Left lung (tissue), 10 donors: ENCODE measurements around the gene ZNF846. TPM values are rescaled to one million over a fixed set of nuclear protein-coding genes. Genes with fewer than 3 reads are reported as not detected.

Experiments used
- ATAC-seq: fragments of 200-7000 bp; cut with Tn5 transposase; one replicate; pipeline ENCODE4 v1.9.1; 2020; ENCODE audit warnings: moderate library complexity
- DNase-seq, 4 donors: peaks; one replicate each; pipeline ENCODE4 v3.0.0-alpha.2; 2013 to 2020
- H3K27ac ChIP-seq, 2 donors: fragments of 200-600 bp; sonication (generic) in 1 of 2; one replicate each; pipeline versions ENCODE4 v1.5.0 to v1.8.0; 2020 to 2021
- H3K27me3 ChIP-seq, 2 donors: fragments of 200-600 bp; sonication (generic) in 1 of 2; one replicate each; pipeline versions ENCODE4 v1.5.0 to v1.8.0; 2020 to 2021
- H3K36me3 ChIP-seq, 2 donors: fragments of 200-600 bp; sonication (generic) in 1 of 2; one replicate each; pipeline versions ENCODE4 v1.5.0 to v1.8.0; 2020 to 2021
- H3K4me1 ChIP-seq, 2 donors: fragments of 200-600 bp; one replicate each; pipeline ENCODE4 v1.8.0; 2021
- H3K4me3 ChIP-seq, 2 donors: fragments of 200-600 bp; sonication (generic) in 1 of 2; one replicate each; pipeline versions ENCODE4 v1.5.0 to v1.8.0; 2020 to 2021; ENCODE audit warnings: mild to moderate bottlenecking in 1 of 2
- H3K9me3 ChIP-seq, 2 donors: fragments of 200-600 bp; sonication (generic) in 1 of 2; one replicate each; pipeline versions ENCODE4 v1.5.0 to v1.8.0; 2020 to 2021
- CTCF ChIP-seq, 2 donors: fragments of 200-600 bp; sonication (generic) in 1 of 2; IDR thresholded peaks; one replicate each; pipeline versions ENCODE4 v1.5.0 to v1.8.0; 2021; ENCODE audit warnings: antibody characterized with exemption in 2 of 2
- intact Hi-C, 2 donors: fragments of 100-400 bp; cut with DNase I; formaldehyde crosslinking; loops; one replicate each; pipeline versions ENCODE4 v1.11.2 to v1.14.2; 2022
- polyA plus RNA-seq, 6 donors: library from polyadenylated mRNA; unstranded; fragments of 120-200 nt; gene quantifications; one replicate each; pipeline ENCODE4 v1.2.1, GENCODE V29; 2013; ENCODE audit not compliant: insufficient read length in 6 of 6
- total RNA-seq, 2 donors: library from RNA; stranded (reverse); fragmentation: NEBNext Ultra II Directional; extraction: Animal tissue kit (Norgen Biotek cat#: 25700); gene quantifications; one replicate each; pipeline ENCODE4 v1.2.1, GENCODE V29; 2021
- donor health status: DM: no; HTN: yes; CAD: no.
- donor health status: DM: no; HTN: no; CAD: no.

Gene ZNF846
- total and polyA plus RNA-seq, 8 donors, result 13.2 to 46.2 (median 38.1) TPM

DNA sequence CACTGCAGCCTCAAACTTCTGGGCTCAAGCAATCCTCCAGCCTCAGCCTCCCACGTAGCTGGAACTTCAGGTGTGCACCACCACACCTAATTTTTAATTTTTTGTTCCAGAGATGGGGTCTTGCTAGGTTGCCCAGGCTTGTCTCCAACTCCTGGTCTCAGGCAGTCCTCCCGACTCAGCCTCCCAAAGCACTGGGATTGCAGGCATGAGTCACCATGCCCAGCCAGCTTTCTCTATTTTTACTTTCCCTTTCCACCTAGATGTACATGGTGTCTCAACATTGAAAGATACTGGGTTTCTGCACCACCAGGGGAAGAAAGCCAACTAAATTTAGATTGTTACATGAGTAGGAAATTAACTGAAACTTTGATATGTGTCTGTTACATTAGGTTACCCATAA is 13.8 kb upstream of the ZNF846 start:
- DNase-seq, result no peak
- Histone ChIP-seq H3K36me3 (no peaks in the 10 kb centered on the region), H3K4me1 (peaks cover 7 to 21% of the 10 kb centered on the region in 2 donors), H3K27ac (no peak overlapping the region), H3K27me3 (no peaks in the 10 kb centered on the region), H3K9me3 (peaks cover 0 to 12% of the 10 kb centered on the region in 2 donors), H3K4me3 (no peak overlapping the region)
- no peak for TF ChIP-seq CTCF (IDR thresholded peaks at IDR 0.05)
- ATAC-seq, result no peak
- intact Hi-C loops, result no loop called here

- no peak for ATAC-seq
- peaks cover 12 to 94% of the 10 kb centered on the region in 2 donors for H3K9me3 ChIP-seq
- intact Hi-C loops, result no loop called here
Measured at GRCh38 chr19:9757544-9758501, 10.7 kb downstream of the ZNF846 start.

DNA sequence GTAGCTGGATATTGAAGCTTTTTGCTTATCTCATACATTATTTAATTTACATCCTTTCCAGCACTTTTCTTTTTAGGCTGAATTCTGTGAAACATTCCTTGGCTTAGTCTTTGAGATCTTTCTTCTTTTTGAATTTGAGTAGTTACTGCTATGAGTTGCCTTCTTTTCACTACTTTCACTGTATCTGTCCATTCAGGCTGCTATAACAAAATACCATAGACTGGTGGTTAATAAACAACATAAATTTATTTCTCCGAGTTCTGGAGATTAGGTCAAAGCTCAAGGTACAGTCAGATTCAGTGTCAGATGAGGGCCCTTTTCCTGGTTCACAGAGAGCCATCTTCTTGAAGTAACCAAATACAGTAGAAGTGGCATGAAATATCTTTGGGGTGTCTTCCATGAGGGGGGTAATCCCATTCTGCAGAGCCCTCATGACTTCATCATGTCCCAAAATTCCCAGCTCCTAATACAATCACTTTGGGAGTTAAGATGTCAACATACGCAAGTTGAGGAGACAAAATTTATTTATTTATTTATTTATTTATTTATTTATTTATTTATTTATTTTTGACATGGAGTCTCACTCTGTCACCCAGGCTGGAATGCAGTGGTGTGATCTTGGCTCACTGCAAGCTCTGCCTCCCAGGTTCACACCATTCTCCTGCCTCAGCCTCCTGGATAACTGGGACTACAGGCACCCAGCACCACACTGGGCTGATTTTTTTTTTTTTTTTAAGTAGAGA is 15.7 kb downstream of the ZNF846 start:
- Histone ChIP-seq H3K27ac (no peak overlapping the region), H3K27me3 (no peaks in the 10 kb centered on the region), H3K4me1 (no peaks in the 10 kb centered on the region), H3K4me3 (no peak overlapping the region), H3K36me3 (peaks cover 2 to 14% of the 10 kb centered on the region in 2 donors), H3K9me3 (peaks cover 7 to 55% of the 10 kb centered on the region in 2 donors)
- no peak for TF ChIP-seq CTCF (IDR thresholded peaks at IDR 0.05)
- ATAC-seq, result no peak
- intact Hi-C loops, result no loop called here
- DNase-seq, result no peak

More at GRCh38 chr19:9757544-9758501, 10.7 kb downstream of the ZNF846 start:
- TF ChIP-seq CTCF (IDR thresholded peaks at IDR 0.05), result no peak
- Histone ChIP-seq H3K36me3 (peaks cover 5 to 63% of the 10 kb centered on the region in 2 donors), H3K4me3 (no peak overlapping the region), H3K4me1 (no peaks in the 10 kb centered on the region), H3K27ac (no peak overlapping the region), H3K27me3 (no peaks in the 10 kb centered on the region)
- DNase-seq, result no peak

DNA sequence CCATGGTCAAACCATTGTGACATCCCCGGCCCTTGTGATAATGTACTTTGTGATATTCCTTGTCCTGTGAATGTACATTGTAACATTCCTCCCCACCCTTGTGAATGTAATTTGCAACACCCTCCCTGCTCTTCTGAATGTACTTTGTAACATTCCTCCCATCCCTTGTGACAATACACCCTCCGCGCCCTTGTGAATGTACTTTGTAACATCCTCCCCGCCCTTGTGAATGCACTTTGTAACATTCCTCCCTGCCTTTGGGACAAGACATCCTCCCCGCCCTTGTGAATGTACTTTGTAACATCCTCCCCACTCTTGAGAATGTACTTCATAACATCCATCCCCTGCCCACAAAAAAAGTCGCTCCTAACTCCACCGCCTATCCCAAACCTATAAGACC is 17.1 kb downstream of the ZNF846 start:
- no peak for ATAC-seq
- TF ChIP-seq CTCF (IDR thresholded peaks at IDR 0.05), result no peak
- H3K36me3 ChIP-seq, result no peaks in the 10 kb centered on the region

More for the DNA sequence above, 17.1 kb downstream of the ZNF846 start:
- no peak for DNase-seq
- Histone ChIP-seq H3K4me3 (no peak overlapping the region), H3K27me3 (no peaks in the 10 kb centered on the region), H3K4me1 (no peaks in the 10 kb centered on the region), H3K27ac (no peak overlapping the region), H3K9me3 (peaks cover 0 to 50% of the 10 kb centered on the region in 2 donors)
- intact Hi-C loops, result no loop called here
